ENCODE results near the gene PRKRA. TPM values are rescaled to one million over a fixed set of nuclear protein-coding genes. Genes with fewer than 3 reads are reported as not detected.

The PRKRA gene
- total and polyA plus RNA-seq, 2 donors (not counting 1 experiment from before 2014, with no cell fraction given): 27.0 to 71.9 TPM

DNA sequence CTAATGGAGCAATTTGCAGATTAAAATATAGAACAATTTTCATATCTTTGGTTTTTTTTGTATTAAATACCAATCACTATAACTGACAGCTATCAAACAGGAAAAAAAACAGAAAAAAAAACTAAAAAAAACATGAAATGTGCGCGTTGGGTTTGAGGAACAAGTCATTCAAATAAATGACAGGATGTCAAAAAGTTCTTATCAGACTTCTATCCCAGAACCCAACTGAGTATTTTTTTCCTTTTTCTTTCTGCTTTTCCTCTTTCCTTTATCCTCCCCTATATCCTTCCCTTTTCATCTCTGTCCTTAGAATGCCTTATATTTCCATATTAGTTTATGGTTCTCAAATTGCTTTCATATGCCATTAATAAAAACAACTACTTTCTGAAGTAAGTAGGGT, 14.3 kb downstream of the PRKRA start:
- H3K4me2 ChIP-seq (replicated peaks; ENCODE audit: low read depth, low read length, poor library complexity, severe bottlenecking): no peak overlapping the region
- H3K4me1 Mint-ChIP-seq: no peaks in the 10 kb centered on the region
- H3K27me3 ChIP-seq (replicated peaks in 1 of 4; ENCODE audit: control extremely low read depth in 1 of 4, control insufficient read depth in 3 of 4, insufficient read depth in 4 of 4, low read length in 3 of 4): no peaks in the 10 kb centered on the region
- H3K4me3 ChIP-seq (ENCODE audit: control extremely low read depth in 1 of 5, extremely low read depth in 1 of 5, insufficient read depth in 1 of 5, low read depth in 2 of 5, low read length in 4 of 5): no peak overlapping the region
- CTCF ChIA-PET: interaction anchor here (1.5 kb wide), 1 partner anchor 22 kb away, joined by 3 read pairs; no protein-coding TSS in a partner anchor
- WGBS (ENCODE audit: insufficient coverage): no CpG with 5 or more reads among the region's 2 CpGs
- H2AFZ ChIP-seq (ENCODE audit: insufficient read depth, low read depth, low read length, poor library complexity, severe bottlenecking): no peak overlapping the region
- POLR2A ChIA-PET: no interaction called here
- no peak overlapping the region for H3K4me3 Mint-ChIP-seq
- H4K20me1 ChIP-seq (ENCODE audit: control insufficient read depth, insufficient read depth, low read length, poor library complexity, severe bottlenecking): no peaks in the 10 kb centered on the region
- H3K9me3 Mint-ChIP-seq (ENCODE audit: insufficient read depth): no peaks in the 10 kb centered on the region
- H3K9me3 ChIP-seq (ENCODE audit: control extremely low read depth in 1 of 3, control insufficient read depth in 2 of 3, insufficient read depth in 1 of 3, low read length in 2 of 3): no peaks in the 10 kb centered on the region
- H3K27me3 Mint-ChIP-seq: no peaks in the 10 kb centered on the region
- H3K27ac ChIP-seq (ENCODE audit: low read length in 2 of 2): no peak overlapping the region
- no peaks in the 10 kb centered on the region for H3K4me1 ChIP-seq (ENCODE audit: control insufficient read depth in 2 of 2, insufficient read depth in 2 of 2, low read length in 2 of 2)
- no peak overlapping the region for H3K27ac Mint-ChIP-seq
- no peak overlapping the region for H3K9ac ChIP-seq (ENCODE audit: low read length)
- DNase-seq (no peak), ATAC-seq (ENCODE audit: low read depth) (no peak)
- intact Hi-C loops (cut with micrococcal nuclease): no loop called here
- H3K36me3 ChIP-seq (replicated peaks in 1 of 2; ENCODE audit: control extremely low read depth in 1 of 2, control insufficient read depth in 1 of 2, extremely low read depth in 1 of 2, insufficient read depth in 2 of 2, low read length in 1 of 2): peaks cover 0 to 68% of the 10 kb centered on the region in 2 experiments
- TF ChIP-seq, protein P1, sequence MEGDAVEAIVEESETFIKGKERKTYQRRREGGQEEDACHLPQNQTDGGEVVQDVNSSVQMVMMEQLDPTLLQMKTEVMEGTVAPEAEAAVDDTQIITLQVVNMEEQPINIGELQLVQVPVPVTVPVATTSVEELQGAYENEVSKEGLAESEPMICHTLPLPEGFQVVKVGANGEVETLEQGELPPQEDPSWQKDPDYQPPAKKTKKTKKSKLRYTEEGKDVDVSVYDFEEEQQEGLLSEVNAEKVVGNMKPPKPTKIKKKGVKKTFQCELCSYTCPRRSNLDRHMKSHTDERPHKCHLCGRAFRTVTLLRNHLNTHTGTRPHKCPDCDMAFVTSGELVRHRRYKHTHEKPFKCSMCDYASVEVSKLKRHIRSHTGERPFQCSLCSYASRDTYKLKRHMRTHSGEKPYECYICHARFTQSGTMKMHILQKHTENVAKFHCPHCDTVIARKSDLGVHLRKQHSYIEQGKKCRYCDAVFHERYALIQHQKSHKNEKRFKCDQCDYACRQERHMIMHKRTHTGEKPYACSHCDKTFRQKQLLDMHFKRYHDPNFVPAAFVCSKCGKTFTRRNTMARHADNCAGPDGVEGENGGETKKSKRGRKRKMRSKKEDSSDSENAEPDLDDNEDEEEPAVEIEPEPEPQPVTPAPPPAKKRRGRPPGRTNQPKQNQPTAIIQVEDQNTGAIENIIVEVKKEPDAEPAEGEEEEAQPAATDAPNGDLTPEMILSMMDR (IDR thresholded peaks at IDR 0.05): no peak
- no peak for TF ChIP-seq EZH2 (IDR thresholded peaks at IDR 0.05; ENCODE audit: borderline replicate concordance, insufficient read depth, low read depth, low read length, poor library complexity, severe bottlenecking)
- no peaks in the 10 kb centered on the region for H3K79me2 ChIP-seq (ENCODE audit: control insufficient read depth, insufficient read depth, low read length)

DNA sequence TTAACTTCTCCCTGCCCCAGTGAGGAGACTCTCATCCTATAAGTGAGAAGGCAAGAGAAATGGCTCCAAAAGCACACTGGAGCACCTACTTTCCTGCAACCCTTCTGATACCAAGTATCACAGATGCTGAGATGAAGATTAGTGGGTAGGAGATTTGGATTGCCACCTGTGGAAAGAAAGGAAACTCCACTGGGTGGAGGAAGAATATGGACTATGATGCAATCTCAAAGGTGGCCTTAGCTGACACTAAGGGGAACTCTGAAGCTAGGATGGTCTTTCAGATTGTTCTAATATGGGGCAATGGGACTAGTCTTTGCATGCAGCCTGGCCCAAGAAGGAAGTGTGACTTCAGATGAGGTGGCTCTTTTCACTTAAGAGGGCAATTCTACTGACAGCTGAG, 21.6 kb downstream of the PRKRA start:
- DNase-seq: no peak

More for the DNA sequence above, 21.6 kb downstream of the PRKRA start:
- POLR2A ChIA-PET: no interaction called here
- ATAC-seq (ENCODE audit: low read depth): no peak
- no peaks in the 10 kb centered on the region for H4K20me1 ChIP-seq (ENCODE audit: control insufficient read depth, insufficient read depth, low read length, poor library complexity, severe bottlenecking)
- Mint-ChIP-seq H3K27me3 (no peaks in the 10 kb centered on the region), H3K4me1 (no peaks in the 10 kb centered on the region), H3K4me3 (no peak overlapping the region), H3K9me3 (ENCODE audit: insufficient read depth) (peaks cover 8% of the 10 kb centered on the region), H3K27ac (no peak overlapping the region)
- no peak overlapping the region for H3K4me3 ChIP-seq (ENCODE audit: control extremely low read depth in 1 of 5, extremely low read depth in 1 of 5, insufficient read depth in 1 of 5, low read depth in 2 of 5, low read length in 4 of 5)
- CTCF ChIA-PET: no interaction called here
- no peak overlapping the region for H2AFZ ChIP-seq (ENCODE audit: insufficient read depth, low read depth, low read length, poor library complexity, severe bottlenecking)
- H3K4me1 ChIP-seq (ENCODE audit: control insufficient read depth in 2 of 2, insufficient read depth in 2 of 2, low read length in 2 of 2): no peaks in the 10 kb centered on the region
- H3K4me2 ChIP-seq (replicated peaks; ENCODE audit: low read depth, low read length, poor library complexity, severe bottlenecking): no peak overlapping the region
- H3K36me3 ChIP-seq (replicated peaks in 1 of 2; ENCODE audit: control extremely low read depth in 1 of 2, control insufficient read depth in 1 of 2, extremely low read depth in 1 of 2, insufficient read depth in 2 of 2, low read length in 1 of 2): peaks cover 0 to 55% of the 10 kb centered on the region in 2 experiments
- H3K27ac ChIP-seq (ENCODE audit: low read length in 2 of 2): no peak overlapping the region
- H3K79me2 ChIP-seq (ENCODE audit: control insufficient read depth, insufficient read depth, low read length): no peaks in the 10 kb centered on the region
- no peaks in the 10 kb centered on the region for H3K27me3 ChIP-seq (replicated peaks in 1 of 4; ENCODE audit: control extremely low read depth in 1 of 4, control insufficient read depth in 3 of 4, insufficient read depth in 4 of 4, low read length in 3 of 4)
- peaks cover 2 to 3% (median 2%) of the 10 kb centered on the region in 3 donors for H3K9me3 ChIP-seq (ENCODE audit: control extremely low read depth in 1 of 3, control insufficient read depth in 2 of 3, insufficient read depth in 1 of 3, low read length in 2 of 3)
- intact Hi-C loops (cut with micrococcal nuclease): no loop called here
- no peak for TF ChIP-seq EZH2 (IDR thresholded peaks at IDR 0.05; ENCODE audit: borderline replicate concordance, insufficient read depth, low read depth, low read length, poor library complexity, severe bottlenecking)
- TF ChIP-seq, protein P1 (IDR thresholded peaks at IDR 0.05): no peak
- no peak overlapping the region for H3K9ac ChIP-seq (ENCODE audit: low read length)

Measured in B cell (primary cell).